CD4-positive, alpha-beta T cell treated with Interleukin-15 for 4 hours (primary cell): ENCODE measurements around the gene MCL1.
A peak's percentile ranks its signal among the peaks of the same experiment; 100 is the strongest.
"Not testable (repeated sequence)": the region's sequence is repeated elsewhere in the genome, so short reads cannot be mapped to it uniquely, and the experiment has no call there.

ENCODE experiments used
- DNase-seq: peaks from one replicate; pipeline ENCODE4 v3.0.0-alpha.2; 2020; ENCODE audit warnings: low spot score

MCL1 gene

GRCh38 chr1:150568594-150568966, 10.8 kb downstream of the MCL1 start:
- no peak for DNase-seq

GRCh38 chr1:150567717-150568593, 11.5 kb downstream of the MCL1 start:
- DNase-seq = no peak

- DNase-seq = peak; percentile 89
Measured at GRCh38 chr1:150567341-150567716, 12.1 kb downstream of the MCL1 start.

- DNase-seq = no peak
Measured at GRCh38 chr1:150566589-150567340, 12.6 kb downstream of the MCL1 start.

GRCh38 chr1:150565240-150565991, 14.0 kb downstream of the MCL1 start:
- not testable (repeated sequence) for DNase-seq

GRCh38 chr1:150564051-150564991, 15.1 kb downstream of the MCL1 start:
- peak; percentile 48 for DNase-seq

- DNase-seq = peak; percentile 82
Measured at GRCh38 chr1:150563340-150564038, 15.9 kb downstream of the MCL1 start.

GRCh38 chr1:150562446-150563339, 16.7 kb downstream of the MCL1 start:
- DNase-seq = peak; percentile 87

- DNase-seq = peak; percentile 93
Measured at GRCh38 chr1:150561974-150562445, 17.4 kb downstream of the MCL1 start.

GRCh38 chr1:150561254-150561973, 18.0 kb downstream of the MCL1 start:
- DNase-seq = peak; percentile 59

GRCh38 chr1:150560576-150561253, 18.7 kb downstream of the MCL1 start:
- peak; percentile 86 for DNase-seq

- DNase-seq = peak; percentile 75
Measured at GRCh38 chr1:150560011-150560438, 19.4 kb downstream of the MCL1 start.

GRCh38 chr1:150559656-150560010, 19.8 kb downstream of the MCL1 start:
- DNase-seq = no peak

- DNase-seq = no peak
Measured at GRCh38 chr1:150558761-150559655, 20.4 kb downstream of the MCL1 start.

- no peak for DNase-seq
Measured at GRCh38 chr1:150558303-150558704, 21.1 kb downstream of the MCL1 start.

GRCh38 chr1:150557813-150558212, 21.6 kb downstream of the MCL1 start:
- DNase-seq = no peak

- DNase-seq = no peak
Measured at GRCh38 chr1:150557065-150557600, 22.3 kb downstream of the MCL1 start.
